Keratinocyte (primary cell): ENCODE data around the gene PLXNA2. TPM values are rescaled to one million over a fixed set of nuclear protein-coding genes. Genes with fewer than 3 reads are reported as not detected.

Source experiments
- DNase-seq: peaks from one replicate; pipeline ENCODE4 v3.0.0-alpha.2; 2011; ENCODE audit warnings: low read depth, missing footprints, low spot score
- FAIRE-seq: peaks from 2 replicates; lab custom pipeline; 2011; peaks lifted over from hg19 to GRCh38; lab: Jason Lieb, UNC
- H2AFZ ChIP-seq: 2 replicates; pipeline ENCODE4 v1.6.0; 2012; ENCODE audit warnings: low read length, control low read depth, inconsistent platforms; ENCODE audit not compliant: control insufficient read depth
- H3K27ac ChIP-seq: 2 replicates; pipeline ENCODE4 v1.5.1; 2011; ENCODE audit warnings: low read length; ENCODE audit not compliant: control insufficient read depth, insufficient read depth
- H3K27me3 ChIP-seq: 3 replicates; pipeline ENCODE4 v1.6.0; 2011; ENCODE audit warnings: low read length; ENCODE audit not compliant: control insufficient read depth, insufficient read depth; ENCODE audit errors: extremely low read depth
- H3K36me3 ChIP-seq, 2 experiments: 2 replicates in 1 of 2; 3 replicates in 1 of 2; pipeline ENCODE4 v1.5.1; 2011; ENCODE audit warnings: low read length in 2 of 2, mild to moderate bottlenecking in 1 of 2; ENCODE audit not compliant: control insufficient read depth in 2 of 2, insufficient read depth in 2 of 2; ENCODE audit errors: extremely low read depth in 1 of 2
- H3K4me1 ChIP-seq: 3 replicates; pipeline ENCODE4 v1.5.1; 2011; ENCODE audit warnings: low read length; ENCODE audit not compliant: control insufficient read depth, insufficient read depth; ENCODE audit errors: extremely low read depth
- H3K4me2 ChIP-seq: 3 replicates; pipeline ENCODE4 v1.6.0; 2011; ENCODE audit warnings: low read depth, low read length; ENCODE audit not compliant: control insufficient read depth, insufficient read depth; ENCODE audit errors: extremely low read depth
- H3K4me3 ChIP-seq, 3 experiments: fragments of 200-600 bp in 1 of 3; sonication (generic) in 1 of 3; 2 replicates in 2 of 3; 3 replicates in 1 of 3; pipeline ENCODE4 v1.5.1; 2011 to 2016; ENCODE audit warnings: low read length in 3 of 3, mild to moderate bottlenecking in 3 of 3, control low read depth in 2 of 3, inconsistent platforms in 1 of 3, low read depth in 1 of 3, mixed read lengths in 1 of 3, mixed run types in 1 of 3, moderate library complexity in 1 of 3; ENCODE audit not compliant: control insufficient read depth in 2 of 3, insufficient read depth in 2 of 3; ENCODE audit errors: extremely low read depth in 1 of 3
- H3K79me2 ChIP-seq: 2 replicates; pipeline ENCODE4 v1.6.0; 2012; ENCODE audit warnings: low read length; ENCODE audit not compliant: control insufficient read depth, insufficient read depth
- H3K9ac ChIP-seq: 3 replicates; pipeline ENCODE4 v1.6.0; 2011; ENCODE audit warnings: low read length; ENCODE audit not compliant: control insufficient read depth, insufficient read depth; ENCODE audit errors: extremely low read depth
- H3K9me1 ChIP-seq: 3 replicates; pipeline ENCODE4 v1.6.0; 2011; ENCODE audit warnings: low read length; ENCODE audit not compliant: control insufficient read depth, insufficient read depth; ENCODE audit errors: extremely low read depth
- H3K9me3 ChIP-seq: 2 replicates; pipeline ENCODE4 v1.5.1; 2012; ENCODE audit warnings: low read depth, low read length; ENCODE audit not compliant: control insufficient read depth
- H4K20me1 ChIP-seq: 3 replicates; pipeline ENCODE4 v1.6.0; 2011; ENCODE audit warnings: low read length; ENCODE audit not compliant: control insufficient read depth, insufficient read depth; ENCODE audit errors: extremely low read depth
- CTCF ChIP-seq, 3 experiments: IDR thresholded peaks in 1 of 3; conservative IDR thresholded peaks in 1 of 3; optimal IDR thresholded peaks in 1 of 3; 2 replicates in 2 of 3; 3 replicates in 1 of 3; pipeline versions ENCODE3 to v1.5.1; 2011; ENCODE audit warnings: low read length in 3 of 3, mild to moderate bottlenecking in 3 of 3, moderate library complexity in 2 of 3, control low read depth in 1 of 3, inconsistent platforms in 1 of 3; ENCODE audit not compliant: insufficient read depth in 2 of 3; ENCODE audit errors: extremely low read depth in 1 of 3
- EZH2 ChIP-seq: IDR thresholded peaks from one replicate; pipeline ENCODE4 v1.6.1; 2012; ENCODE audit warnings: inconsistent platforms, mild to moderate bottlenecking, low read length, moderate library complexity
- dilution Hi-C: fragments of 300-500 bp; cut with MboI; formaldehyde crosslinking; loops from one replicate; pipeline ENCODE4 v1.7.0; 2020; ENCODE audit warnings: low sequenced_read_pairs; ENCODE audit not compliant: extremely low pct_ligation_motif_present
- polyA plus RNA-seq, 5 experiments: library from polyadenylated mRNA; depleted of rRNA in 3 of 5; stranded (reverse) in 3 of 5; stranded (forward) in 1 of 5; unstranded in 1 of 5; fragments of >200 nt; gene quantifications; 1 replicate in 1 of 5; 2 replicates in 3 of 5; 3 replicates in 1 of 5; pipeline versions ENCODE4 v1.2.1 to v1.2.3, GENCODE V29; 2011 to 2012; ENCODE audit warnings: missing spikeins in 2 of 5, low read depth in 1 of 5, low replicate concordance in 1 of 5

PLXNA2 gene
- polyA plus RNA-seq, 1 donor (not counting 4 experiments of a cell fraction or from before 2014, with no cell fraction given): 6.7 TPM

GRCh38 chr1:208227366-208227765 is 16.8 kb downstream of the PLXNA2 start:
- no peaks in the 10 kb centered on the region for H3K27me3 ChIP-seq
- no peak overlapping the region for H3K4me2 ChIP-seq
- FAIRE-seq (no peak), DNase-seq (no peak)
- H3K27ac ChIP-seq: no peak overlapping the region
- peaks cover 0 to 2% of the 10 kb centered on the region in 2 experiments for H3K36me3 ChIP-seq
- no peaks in the 10 kb centered on the region for H3K9me3 ChIP-seq
- TF ChIP-seq EZH2 (no peak), CTCF (optimal IDR thresholded peaks at IDR 0.05 in 1 of 3, IDR thresholded peaks at IDR 0.05 in 1 of 3, conservative IDR thresholded peaks at IDR 0.05 in 1 of 3; ENCODE audit: extremely low read depth in 1 of 3, insufficient read depth in 2 of 3, low read length in 3 of 3) (no peak)
- H2AFZ ChIP-seq: no peak overlapping the region
- dilution Hi-C loops: no loop called here
- no peaks in the 10 kb centered on the region for H4K20me1 ChIP-seq
- H3K9ac ChIP-seq: no peak overlapping the region
- no peak overlapping the region for H3K4me3 ChIP-seq
- no peaks in the 10 kb centered on the region for H3K9me1 ChIP-seq
- peaks cover 68% of the 10 kb centered on the region for H3K79me2 ChIP-seq
- peaks cover 38% of the 10 kb centered on the region for H3K4me1 ChIP-seq

GRCh38 chr1:208225954-208226937 is 17.9 kb downstream of the PLXNA2 start:
- H3K4me2 ChIP-seq: no peak overlapping the region
- no peak overlapping the region for H3K27ac ChIP-seq
- no peak overlapping the region for H3K9ac ChIP-seq
- no peak overlapping the region for H2AFZ ChIP-seq
- no peaks in the 10 kb centered on the region for H4K20me1 ChIP-seq
- H3K9me3 ChIP-seq: no peaks in the 10 kb centered on the region
- H3K79me2 ChIP-seq: peaks cover 68% of the 10 kb centered on the region
- peaks cover 0 to 2% of the 10 kb centered on the region in 2 experiments for H3K36me3 ChIP-seq
- peaks cover 38% of the 10 kb centered on the region for H3K4me1 ChIP-seq
- H3K4me3 ChIP-seq: no peak overlapping the region
- FAIRE-seq (no peak), DNase-seq (no peak)
- H3K27me3 ChIP-seq: no peaks in the 10 kb centered on the region
- H3K9me1 ChIP-seq: no peaks in the 10 kb centered on the region
- no peak for TF ChIP-seq CTCF (optimal IDR thresholded peaks at IDR 0.05 in 1 of 3, IDR thresholded peaks at IDR 0.05 in 1 of 3, conservative IDR thresholded peaks at IDR 0.05 in 1 of 3; ENCODE audit: extremely low read depth in 1 of 3, insufficient read depth in 2 of 3, low read length in 3 of 3)
- TF ChIP-seq EZH2: no peak
- dilution Hi-C loops: no loop called here
